T-helper 2 cell (primary cell): Measurements from ENCODE around the gene GREM2.

Experiments
- DNase-seq, 5 experiments: peaks; one replicate each; pipeline versions ENCODE4 v3.0.0 to v3.0.0-alpha.2; 2012 to 2022
- total RNA-seq, 2 donors: gene quantifications; one replicate each; lab custom pipeline; 2026; lab: John Stamatoyannopoulos, UW

The GREM2 gene
- total RNA-seq: 0 to 1.1 reads per million in 2 donors

- peak in 4 of 5 experiments; percentile 2 to 88 (median 23) for DNase-seq
Observed at GRCh38 chr1:240611619-240612480, at the start of gene GREM2. Gene GREM2 (minus strand): TSS chr1:240612155. CDS start chr1:240493475, 118,680 bp downstream.

DNA sequence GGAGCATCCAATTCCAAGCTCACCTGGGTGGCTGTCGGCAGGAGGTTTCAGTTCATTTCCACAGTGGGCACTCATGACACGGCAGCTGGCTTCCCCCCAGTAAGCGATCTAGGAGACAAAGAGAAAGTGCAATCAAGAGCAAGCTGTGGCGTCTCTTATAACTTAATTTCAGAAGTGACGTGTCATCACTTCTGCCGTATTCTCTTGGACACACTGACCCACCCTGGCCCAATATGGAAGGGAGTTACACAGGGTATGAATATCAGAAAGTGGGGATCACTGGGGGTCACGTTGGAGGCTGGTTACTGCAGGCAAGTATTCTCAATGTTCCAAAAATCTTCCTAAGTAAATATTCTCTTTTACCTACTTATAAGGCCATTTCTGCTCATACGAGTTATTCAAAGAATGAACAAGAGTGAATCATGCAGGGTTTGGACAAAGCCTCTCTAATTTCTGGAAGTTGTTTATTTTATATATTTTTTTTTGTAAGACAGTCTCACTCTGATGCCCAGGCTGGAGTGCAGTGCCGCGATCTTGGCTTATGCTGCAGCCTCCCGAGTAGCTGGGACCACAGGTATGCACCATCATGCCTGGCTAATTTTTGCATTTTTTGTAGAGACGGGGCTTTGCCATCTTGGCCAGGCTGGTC lies 46.5 kb upstream of the GREM2 start:
- DNase-seq: no peak

DNA sequence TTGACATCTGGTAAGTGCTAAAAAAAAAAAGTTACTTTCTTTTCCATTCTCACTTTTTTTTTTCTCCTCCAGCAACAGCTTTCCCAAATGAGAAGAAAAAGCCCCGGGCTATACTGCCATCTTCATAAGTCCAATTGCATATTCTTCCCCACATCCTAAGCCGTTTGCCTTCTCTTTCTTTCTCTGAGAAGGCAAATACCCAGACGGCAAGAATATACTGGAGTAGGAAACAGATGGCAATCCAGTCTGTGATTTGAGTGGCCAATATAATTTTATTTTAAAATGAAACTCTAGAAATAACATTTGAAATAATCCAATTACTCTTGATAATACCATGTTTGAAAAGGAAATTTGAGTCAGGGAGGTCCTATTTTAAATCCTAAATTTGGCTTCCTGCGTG lies 44.6 kb upstream of the GREM2 start:
- no peak for DNase-seq

DNA sequence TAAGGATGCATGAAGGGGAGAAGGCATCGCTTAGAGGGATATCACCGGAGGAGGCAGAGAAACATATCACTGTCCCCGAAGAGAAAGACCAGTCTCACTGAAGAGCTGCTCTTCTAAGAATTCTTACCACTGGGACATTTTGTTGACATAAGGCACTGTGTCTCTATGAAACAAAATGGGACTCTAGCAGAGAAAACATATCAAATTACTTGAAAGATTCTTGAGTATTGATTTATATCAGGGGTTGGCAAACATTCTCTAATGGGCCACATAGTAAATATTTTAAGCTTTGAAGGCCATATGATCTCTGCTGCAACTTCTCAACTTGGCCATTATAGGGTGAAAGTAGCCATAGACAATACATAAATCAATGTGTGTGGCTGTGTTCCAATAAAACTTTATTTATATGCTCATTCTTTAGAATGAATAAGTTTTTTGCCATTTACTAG lies 41.0 kb upstream of the GREM2 start:
- no peak for DNase-seq

DNA sequence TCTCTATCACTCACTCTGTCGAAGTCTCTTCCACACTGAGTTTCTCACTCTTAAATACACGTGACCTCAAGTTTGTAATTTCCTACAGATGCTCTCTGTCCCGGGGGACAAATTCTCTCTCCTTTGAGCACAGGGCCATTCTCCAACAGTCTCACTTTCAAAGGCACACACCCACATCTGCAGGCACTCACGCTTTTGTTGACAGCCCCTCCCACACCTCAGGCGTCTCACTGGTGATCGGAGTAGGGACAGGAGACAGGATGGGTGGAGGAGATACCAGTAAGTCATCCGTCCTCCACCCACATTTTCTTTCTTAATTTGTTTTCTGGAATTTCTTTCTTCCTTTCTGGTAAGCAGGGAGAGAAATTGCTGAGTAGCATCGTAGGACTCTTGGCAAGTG lies 40.6 kb upstream of the GREM2 start:
- DNase-seq: peak in 1 of 5 experiments; percentile 18

- DNase-seq: no peak
Observed at GRCh38 chr1:240650877-240651276, 38.9 kb upstream of the GREM2 start.

DNA sequence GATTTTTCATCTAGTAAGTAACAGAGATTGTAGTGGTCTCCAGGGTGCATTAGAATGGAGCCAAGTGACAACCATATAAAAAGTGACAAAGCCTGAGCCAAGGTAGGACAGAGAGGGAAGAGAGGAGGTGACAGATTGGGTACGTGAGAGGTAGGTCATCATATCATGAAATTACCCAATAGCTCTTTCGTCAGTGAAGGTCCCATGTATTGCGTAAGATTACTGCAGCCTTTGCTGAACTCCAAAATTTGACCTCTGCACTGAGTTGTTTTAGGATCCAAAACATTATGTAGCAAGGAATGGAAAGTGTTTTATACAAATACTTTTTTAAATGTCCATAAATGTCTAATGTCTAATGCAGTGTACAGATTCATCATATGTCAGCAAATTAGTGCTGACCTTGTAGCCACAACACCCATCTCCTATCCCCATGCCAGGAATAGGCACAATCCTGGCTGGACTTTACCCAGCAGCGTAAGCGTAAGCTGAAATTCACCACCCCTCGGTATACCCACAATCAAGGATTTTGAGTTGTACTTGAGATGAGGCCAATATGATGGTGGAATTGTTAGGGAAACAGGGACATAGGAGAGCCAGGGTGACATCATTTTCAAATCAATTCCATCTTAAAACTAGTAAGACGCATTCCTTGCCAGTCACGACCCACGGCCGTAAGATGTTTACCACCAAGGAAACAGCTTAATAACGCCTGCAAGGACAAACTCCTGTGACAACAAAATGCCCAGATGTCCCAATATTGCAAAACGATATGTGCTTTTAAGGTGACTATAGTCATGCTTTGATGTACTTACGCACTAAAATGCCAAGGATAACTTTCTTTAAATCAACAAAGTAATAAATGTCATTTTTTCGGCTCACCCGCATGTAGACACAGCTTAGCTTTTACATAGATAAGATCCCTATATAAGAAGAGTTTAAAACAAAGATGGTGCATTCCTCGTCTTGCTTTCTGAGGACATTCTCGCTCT lies 38.1 kb upstream of the GREM2 start:
- DNase-seq: no peak

- no peak for DNase-seq
Observed at GRCh38 chr1:240646571-240647240, 34.8 kb upstream of the GREM2 start.

DNA sequence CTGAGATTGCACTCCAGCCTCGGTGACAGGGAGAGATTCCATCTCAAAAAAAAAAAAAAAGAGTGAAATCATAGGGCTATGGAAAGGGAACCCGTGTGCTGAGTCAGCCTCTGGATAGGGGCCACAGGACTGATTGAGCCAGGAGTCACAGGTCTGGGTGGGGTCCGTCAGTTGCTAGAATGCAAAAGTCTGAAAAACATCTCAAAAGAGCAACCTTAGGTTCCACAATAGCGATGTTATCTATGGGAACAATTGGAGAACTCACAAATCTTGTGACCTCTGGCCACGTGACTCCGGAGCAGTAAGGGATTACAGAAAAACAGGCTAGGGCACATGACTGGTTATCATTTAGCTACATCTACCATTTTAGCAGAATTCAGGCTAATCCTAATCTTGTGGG lies 32.8 kb upstream of the GREM2 start:
- no peak for DNase-seq

DNA sequence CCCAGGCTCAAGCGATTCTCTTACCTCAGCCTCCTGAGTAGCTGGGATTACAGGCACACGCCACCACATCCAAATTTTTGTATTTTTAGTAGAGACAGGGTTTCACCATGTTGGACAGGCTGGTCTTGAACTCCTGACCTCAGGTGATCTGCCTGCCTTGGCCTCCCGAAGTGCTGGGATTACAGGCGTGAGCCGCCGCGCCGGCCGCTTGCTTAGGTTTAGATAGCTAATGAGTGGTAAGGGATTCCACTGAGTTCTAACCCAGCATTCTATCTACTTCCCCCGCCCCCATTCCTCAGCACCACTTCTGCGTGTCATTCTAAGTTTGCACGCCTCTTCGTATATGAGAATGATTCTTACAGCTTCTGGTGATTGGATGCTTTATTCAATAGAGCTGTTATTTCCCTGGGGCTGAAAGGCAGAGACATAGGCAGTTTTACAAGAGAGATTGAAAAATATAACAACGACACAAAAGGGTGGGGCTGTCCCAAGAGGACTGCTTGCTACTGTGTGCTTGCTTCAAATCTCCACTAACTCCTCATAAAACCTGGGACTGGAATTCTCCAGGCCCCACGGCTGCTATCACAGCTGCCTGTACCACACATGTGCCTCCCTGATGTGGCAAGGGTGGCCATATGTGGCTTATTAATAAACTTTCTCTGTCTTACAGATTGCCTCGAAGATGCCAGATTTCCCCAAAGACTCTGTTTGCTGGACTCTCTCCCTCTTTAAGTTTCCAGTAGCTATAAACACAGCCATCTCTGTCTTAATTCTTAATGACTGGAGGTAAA lies 23.7 kb upstream of the GREM2 start:
- no peak for DNase-seq

DNA sequence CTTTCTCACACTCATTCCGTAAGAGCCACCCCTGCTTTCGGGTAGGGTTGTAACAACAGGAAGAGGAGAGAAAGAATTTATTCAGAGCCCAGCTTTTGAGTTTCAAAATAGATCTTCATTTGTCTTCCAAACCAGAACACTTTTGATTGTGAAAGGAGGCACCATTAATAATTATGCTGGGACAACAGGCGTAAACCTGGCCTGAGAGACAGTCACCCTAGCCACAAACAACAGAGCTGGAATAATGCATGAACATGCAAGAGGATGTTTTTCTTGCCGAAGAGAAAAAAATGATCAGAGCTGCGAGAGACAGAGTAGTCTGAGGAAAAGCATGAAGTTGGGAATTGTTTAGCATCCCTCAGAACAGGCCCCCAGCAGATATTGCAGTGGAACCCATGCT lies 18.5 kb upstream of the GREM2 start:
- DNase-seq: peak in 1 of 5 experiments; percentile 5

- DNase-seq: no peak
Observed at GRCh38 chr1:240621249-240621648, 9.3 kb upstream of the GREM2 start.

- no peak for DNase-seq
Observed at GRCh38 chr1:240619906-240620621, 8.1 kb upstream of the GREM2 start.

GRCh38 chr1:240619357-240619756 lies 7.4 kb upstream of the GREM2 start:
- DNase-seq: no peak

- peak in 1 of 5 experiments; percentile 55 for DNase-seq
Observed at GRCh38 chr1:240618946-240619345, 7.0 kb upstream of the GREM2 start.

- DNase-seq: no peak
Observed at GRCh38 chr1:240616018-240616417, 4.1 kb upstream of the GREM2 start.

GRCh38 chr1:240613356-240614142 lies 1.6 kb upstream of the GREM2 start:
- peak in 2 of 5 experiments; percentile 19 to 67 for DNase-seq

DNA sequence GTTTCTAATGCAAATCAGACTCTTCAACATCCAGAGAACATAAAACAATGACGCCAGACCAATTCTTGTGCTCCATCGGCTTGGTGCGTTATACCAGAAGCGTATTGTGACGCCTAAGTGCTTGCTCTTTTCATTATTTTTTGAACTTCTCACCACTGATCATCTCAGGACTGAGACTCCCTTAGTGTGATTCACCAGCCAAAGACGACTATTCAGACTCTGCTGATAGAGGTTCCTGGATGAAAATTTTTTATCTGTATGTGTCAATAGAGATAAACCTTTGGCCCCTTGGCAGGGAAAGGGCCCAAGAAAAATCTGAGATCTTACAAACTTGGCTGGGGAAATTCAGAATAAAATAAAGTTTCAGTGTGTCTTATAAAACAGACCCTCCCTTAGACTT lies 856 bp upstream of the GREM2 start:
- DNase-seq: no peak

GRCh38 chr1:240611228-240611618 lies 732 bp downstream of the GREM2 start:
- DNase-seq: peak in 1 of 5 experiments; percentile 6

DNA sequence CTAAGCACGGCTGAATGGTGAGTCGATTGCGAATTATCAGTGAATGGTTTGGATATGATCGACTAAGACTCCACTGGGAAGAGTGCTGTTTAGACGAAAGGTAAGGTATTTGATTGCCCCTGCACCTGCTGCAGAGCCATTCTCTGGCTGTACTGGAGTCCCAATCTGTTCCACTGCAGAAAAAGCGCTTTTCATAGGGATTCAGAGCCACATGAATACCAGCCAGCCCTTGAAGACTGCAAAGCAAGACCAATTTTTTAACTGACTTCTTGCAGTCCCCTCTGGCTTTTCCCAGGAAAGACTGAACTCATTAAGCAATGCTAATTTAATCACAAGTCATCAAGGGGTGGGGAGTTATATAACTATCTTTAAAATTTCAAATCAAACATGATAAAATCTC lies 1.3 kb downstream of the GREM2 start:
- no peak for DNase-seq
